GM13977 (cell line): ENCODE data around the gene KCTD8.

Source experiments
- DNase-seq: peaks from one replicate; pipeline ENCODE4 v3.0.0; 2012; ENCODE audit warnings: low spot score
- CTCF ChIP-seq: IDR thresholded peaks from 2 replicates; pipeline ENCODE4 v1.5.1; 2012; ENCODE audit warnings: mild to moderate bottlenecking, control low read depth; ENCODE audit not compliant: insufficient read depth; ENCODE audit errors: extremely low read depth, missing control alignments
- in situ Hi-C: fragments of 300-500 bp; cut with MboI; formaldehyde crosslinking; loops from one replicate; pipeline ENCODE4 v1.12.0; 2022; ENCODE audit warnings: low sequenced_read_pairs, low pct_unique_long_range_greater_than_20kb, mixed read lengths, inconsistent platforms; ENCODE audit not compliant: unreplicated experiment

KCTD8 gene

GRCh38 chr4:44422912-44423311 lies 25.7 kb downstream of the KCTD8 start:
- in situ Hi-C loops = no loop called here
- no peak for DNase-seq
- TF ChIP-seq CTCF = no peak

- in situ Hi-C loops = no loop called here
- TF ChIP-seq CTCF = no peak
- no peak for DNase-seq
These were observed 27.1 kb downstream of the KCTD8 start for GRCh38 chr4:44421330-44422065.

- TF ChIP-seq CTCF = no peak
- no peak for DNase-seq
- in situ Hi-C loops = no loop called here
These were observed 33.4 kb downstream of the KCTD8 start for GRCh38 chr4:44415251-44415650.

- in situ Hi-C loops = no loop called here
- no peak for TF ChIP-seq CTCF
- no peak for DNase-seq
These were observed 80.0 kb downstream of the KCTD8 start for GRCh38 chr4:44368413-44369167.

- no peak for TF ChIP-seq CTCF
- in situ Hi-C loops = no loop called here
- DNase-seq = no peak
These were observed 94.4 kb downstream of the KCTD8 start for GRCh38 chr4:44354172-44354571.

- no peak for DNase-seq
- no peak for TF ChIP-seq CTCF
- in situ Hi-C loops = no loop called here
These were observed 97.5 kb downstream of the KCTD8 start for GRCh38 chr4:44351069-44351468.
